GM12878 (cell line): ENCODE measurements around the gene CRMP1. TPM values are rescaled to one million over a fixed set of nuclear protein-coding genes. Genes with fewer than 3 reads are reported as not detected.

Experiments
- ATAC-seq: fragments of 200-7000 bp; cut with Tn5 transposase; 3 replicates; pipeline ENCODE4 v1.9.1; 2020; ENCODE audit warnings: mild to moderate bottlenecking, moderate library complexity
- BruUV-seq: library from RNA; stranded (reverse); fragments of 400-500 nt; replicated peaks from 2 replicates; lab custom pipeline; 2021; lab: Mats Ljungman, UMichigan
- CTCF ChIA-PET: fragments of 300-600 bp; sonication (Branson Sonifier 250); formaldehyde crosslinking; extraction: SDS; loops from one replicate; lab custom pipeline; 2021; ENCODE audit warnings: inconsistent platforms; lab: Yijun Ruan, JAX
- POLR2A ChIA-PET: fragments of 350-600 bp; formaldehyde crosslinking; extraction: SDS; loops from one replicate; lab custom pipeline; 2021; ENCODE audit warnings: inconsistent platforms; lab: Charles Lee
- RAD21 ChIA-PET: fragments of 300-600 bp; sonication (Branson Sonifier 250); formaldehyde crosslinking; loops from one replicate; lab custom pipeline; 2023; ENCODE audit warnings: antibody characterized with exemption; ENCODE audit not compliant: unreplicated experiment; lab: Charles Lee
- SMC1A ChIA-PET: fragments of 300-600 bp; sonication (Branson Sonifier 250); formaldehyde crosslinking; loops from one replicate; lab custom pipeline; 2023; ENCODE audit not compliant: unreplicated experiment, uncharacterized antibody; lab: Charles Lee
- DNase-seq: peaks from one replicate; pipeline ENCODE4 v3.0.0-alpha.2; 2011; ENCODE audit warnings: low read depth, low spot score
- FAIRE-seq: peaks from 3 replicates; lab custom pipeline; 2011; peaks lifted over from hg19 to GRCh38; lab: Jason Lieb, UNC
- H2AFZ ChIP-seq: 2 replicates; pipeline ENCODE4 v1.6.0; 2011; ENCODE audit warnings: low read depth, low read length, control low read depth; ENCODE audit not compliant: control insufficient read depth
- H3K27ac ChIP-seq: 2 replicates; pipeline ENCODE4 v1.5.1; 2011; ENCODE audit warnings: control low read depth; ENCODE audit not compliant: control insufficient read depth, insufficient read depth
- H3K27me3 ChIP-seq, 2 experiments: replicated peaks in 1 of 2; 2 replicates each; pipeline versions ENCODE4 v1.6.0 to v1.6.1; 2011; ENCODE audit warnings: low read length in 1 of 2; ENCODE audit not compliant: control insufficient read depth in 2 of 2, insufficient read depth in 2 of 2
- H3K36me3 ChIP-seq, 2 experiments: 2 replicates each; pipeline ENCODE4 v1.5.1; 2011; ENCODE audit warnings: low read length in 1 of 2; ENCODE audit not compliant: control insufficient read depth in 2 of 2, insufficient read depth in 2 of 2
- H3K4me1 ChIP-seq: 2 replicates; pipeline ENCODE4 v1.6.1; 2011; ENCODE audit warnings: mild to moderate bottlenecking, low read length, moderate library complexity, mixed read lengths; ENCODE audit not compliant: control insufficient read depth, insufficient read depth
- H3K4me2 ChIP-seq: 2 replicates; pipeline ENCODE4 v1.6.0; 2011; ENCODE audit warnings: control low read depth; ENCODE audit not compliant: control insufficient read depth, insufficient read depth
- H3K4me3 ChIP-seq: fragments of 200-600 bp; sonication (generic); 2 replicates; pipeline ENCODE4 v1.5.1; 2016
- H3K79me2 ChIP-seq: 2 replicates; pipeline ENCODE4 v1.6.0; 2011; ENCODE audit warnings: low read length; ENCODE audit not compliant: control insufficient read depth, insufficient read depth
- H3K9ac ChIP-seq: 2 replicates; pipeline ENCODE4 v1.8.0; 2011; ENCODE audit warnings: low read length, control low read depth, mixed read lengths; ENCODE audit not compliant: control insufficient read depth, insufficient read depth
- H3K9me3 ChIP-seq: replicated peaks from 3 replicates; pipeline ENCODE4 v1.5.1; 2011; ENCODE audit warnings: mild to moderate bottlenecking, low read length; ENCODE audit not compliant: control insufficient read depth, insufficient read depth
- H4K20me1 ChIP-seq: 2 replicates; pipeline ENCODE4 v1.6.0; 2011; ENCODE audit not compliant: control insufficient read depth, insufficient read depth
- BCL11A ChIP-seq: IDR thresholded peaks from 2 replicates; pipeline ENCODE4 v1.6.1; 2011; ENCODE audit warnings: low read depth, low read length
- BMI1 ChIP-seq: fragments of 450-650 bp; IDR thresholded peaks from 2 replicates; pipeline ENCODE4 v1.6.1; 2016; ENCODE audit warnings: mild to moderate bottlenecking, moderate library complexity, borderline replicate concordance
- CHD1 ChIP-seq: IDR thresholded peaks from 2 replicates; pipeline ENCODE4 v1.6.1; 2012; ENCODE audit warnings: low read depth, low read length, improper control_type of control experiment
- CHD4 ChIP-seq: fragments of 200-600 bp; sonication (generic); IDR thresholded peaks from 2 replicates; pipeline ENCODE4 v1.6.1; 2016; ENCODE audit warnings: mild to moderate bottlenecking
- DPF2 ChIP-seq: fragments of 450-650 bp; IDR thresholded peaks from 2 replicates; pipeline ENCODE4 v1.6.1; 2017; ENCODE audit warnings: mild to moderate bottlenecking
- E2F4 ChIP-seq: IDR thresholded peaks from 2 replicates; pipeline ENCODE4 v1.6.1; 2012; ENCODE audit warnings: low read depth, low read length, improper control_type of control experiment
- IRF3 ChIP-seq: fragments of 450-650 bp; IDR thresholded peaks from 2 replicates; pipeline ENCODE4 v1.6.1; 2014; ENCODE audit warnings: mild to moderate bottlenecking
- KAT2A ChIP-seq: conservative IDR thresholded peaks from 2 replicates; pipeline ENCODE4 v1.6.1; 2011; ENCODE audit warnings: low read depth, low read length; ENCODE audit not compliant: control insufficient read depth
- NFXL1 ChIP-seq: fragments of 450-650 bp; IDR thresholded peaks from 2 replicates; pipeline ENCODE4 v1.6.1; 2017; ENCODE audit warnings: antibody characterized with exemption, mild to moderate bottlenecking, borderline replicate concordance
- NR2C2 ChIP-seq: IDR thresholded peaks from 2 replicates; pipeline ENCODE4 v1.6.1; 2011; ENCODE audit warnings: borderline replicate concordance, low read depth; ENCODE audit not compliant: control insufficient read depth, insufficient read length
- SPI1 ChIP-seq: IDR thresholded peaks from 2 replicates; pipeline ENCODE4 v1.6.1; 2011; ENCODE audit warnings: low read depth, mild to moderate bottlenecking, low read length, moderate library complexity, borderline replicate concordance; ENCODE audit not compliant: insufficient read depth
- SRF ChIP-seq, 2 experiments: IDR thresholded peaks; 2 replicates each; pipeline ENCODE4 v1.6.1; 2011; ENCODE audit warnings: low read depth in 2 of 2, low read length in 2 of 2, mild to moderate bottlenecking in 1 of 2, moderate library complexity in 1 of 2
- SUPT20H ChIP-seq: IDR thresholded peaks from 2 replicates; pipeline ENCODE4 v1.6.1; 2011; ENCODE audit warnings: low read depth, mild to moderate bottlenecking, low read length, moderate library complexity, borderline replicate concordance; ENCODE audit not compliant: control insufficient read depth
- WRNIP1 ChIP-seq: IDR thresholded peaks from 2 replicates; pipeline ENCODE4 v1.6.1; 2011; ENCODE audit warnings: low read depth, low read length, improper control_type of control experiment, borderline replicate concordance
- YY1 ChIP-seq: IDR thresholded peaks from 2 replicates; pipeline ENCODE4 v1.6.1; 2011; ENCODE audit warnings: low read depth, mild to moderate bottlenecking, low read length
- WGBS: methylation state at CpG from one replicate; pipeline ENCODE4 v1.1.6; 2016; ENCODE audit warnings: low lambda C conversion rate; ENCODE audit not compliant: insufficient replicate concordance, insufficient coverage; ENCODE audit errors: missing lambda C conversion rate; 5-methylcytosine and 5-hydroxymethylcytosine counted together
- in situ Hi-C: fragments of 300-500 bp; cut with MboI; formaldehyde crosslinking; loops from 9 replicates; pipeline ENCODE4 v1.14.3; 2018; ENCODE audit warnings: mixed read lengths
- intact Hi-C: fragments of 100-400 bp; cut with micrococcal nuclease; formaldehyde crosslinking; loops from one replicate; pipeline ENCODE4 v1.14.2; 2022; ENCODE audit not compliant: unreplicated experiment
- polyA plus RNA-seq, 11 experiments: library from polyadenylated mRNA; depleted of rRNA in 4 of 11; unstranded in 6 of 11; stranded (reverse) in 5 of 11; fragments of >200 nt; fragmentation: Nextera tagmentation in 4 of 11; fragmentation: Illumina TruSeq in 1 of 11; extraction: Ambion mirVana in 4 of 11; extraction: Trizol in 1 of 11; gene quantifications; 1 replicate in 1 of 11; 2 replicates in 10 of 11; pipeline versions ENCODE4 v1.2.1 to v1.2.3, GENCODE V29; 2011 to 2016; ENCODE audit warnings: inconsistent platforms in 2 of 11, missing spikeins in 2 of 11, low read depth in 1 of 11
- total RNA-seq, 4 experiments: library from RNA; depleted of rRNA in 3 of 4; stranded (reverse); fragments of >200 nt in 3 of 4; fragmentation: Illumina TruSeq in 1 of 4; extraction: Trizol in 1 of 4; gene quantifications; 2 replicates each; pipeline versions ENCODE4 v1.2.1 to v1.2.3, GENCODE V29; 2013 to 2021

Gene CRMP1
- total and polyA plus RNA-seq, 10 of the 15 experiments (the other 5 are each of a cell fraction or from before 2014, with no cell fraction given) = 0.03 to 1.4 (median 0.12) TPM; not detected in 2

GRCh38 chr4:5925419-5926200 lies 32.7 kb upstream of the CRMP1 start (continued):
- no peak for TF ChIP-seq SRF (IDR thresholded peaks at IDR 0.05; ENCODE audit: low read depth in 2 of 2, low read length in 2 of 2)
- no peak for TF ChIP-seq CHD4
- no peak for TF ChIP-seq BCL11A
- no peak for TF ChIP-seq KAT2A
- TF ChIP-seq NFXL1 = no peak

GRCh38 chr4:5924461-5925125 lies 31.7 kb upstream of the CRMP1 start:
- H3K4me1 ChIP-seq = no peaks in the 10 kb centered on the region

More at GRCh38 chr4:5924461-5925125, 31.7 kb upstream of the CRMP1 start:
- no peaks in the 10 kb centered on the region; a peak in 1 of 4 replicates for H3K27me3 ChIP-seq
- no peak for FAIRE-seq
- in situ Hi-C loops (no loop called here), intact Hi-C loops (no loop called here)
- H3K4me3 ChIP-seq = no peak overlapping the region
- no peak for TF ChIP-seq SUPT20H
- no peak for TF ChIP-seq BMI1
- no peak for TF ChIP-seq NR2C2
- no peak for TF ChIP-seq E2F4
- TF ChIP-seq WRNIP1 = no peak
- no peak for TF ChIP-seq DPF2
- no peak for TF ChIP-seq SPI1
- TF ChIP-seq YY1 = no peak
- TF ChIP-seq CHD1 = no peak
- no peak for TF ChIP-seq IRF3
- H3K9ac ChIP-seq = no peak overlapping the region
- H3K4me2 ChIP-seq = no peak overlapping the region
- RAD21 ChIA-PET = no interaction called here
- H4K20me1 ChIP-seq = no peaks in the 10 kb centered on the region
- no TSS peak for BruUV-seq
- no peaks in the 10 kb centered on the region for H3K9me3 ChIP-seq
- 33% methylated on average over 12 of the region's 12 CpGs for WGBS
- no peak overlapping the region for H2AFZ ChIP-seq
- SMC1A ChIA-PET = no interaction called here
- H3K36me3 ChIP-seq = no peaks in the 10 kb centered on the region
- H3K27ac ChIP-seq = no peak overlapping the region
- ATAC-seq = no peak
- no peak for DNase-seq
- CTCF ChIA-PET = no interaction called here
- POLR2A ChIA-PET = no interaction called here
- H3K79me2 ChIP-seq = no peaks in the 10 kb centered on the region
